HG02943 (cell line): ENCODE measurements around the gene PNO1.
A peak's percentile ranks its signal among the peaks of the same experiment; 100 is the strongest.
"Not testable (repeated sequence)": the region's sequence is repeated elsewhere in the genome, so short reads cannot be mapped to it uniquely, and the experiment has no call there.

ENCODE experiments used
- ATAC-seq: cut with Tn5 transposase; IDR thresholded peaks from one replicate; pipeline ENCODE4 v1.9.1; 2021; ENCODE audit warnings: mild to moderate bottlenecking, low read depth, moderate library complexity; ENCODE audit not compliant: unreplicated experiment

Gene PNO1

GRCh38 chr2:68157402-68158133 lies at the start of gene PNO1:
TSS of gene PNO1 (plus strand) at chr2:68157888. CDS start at chr2:68157935, 47 bp downstream.
- ATAC-seq = peak; percentile 91

DNA sequence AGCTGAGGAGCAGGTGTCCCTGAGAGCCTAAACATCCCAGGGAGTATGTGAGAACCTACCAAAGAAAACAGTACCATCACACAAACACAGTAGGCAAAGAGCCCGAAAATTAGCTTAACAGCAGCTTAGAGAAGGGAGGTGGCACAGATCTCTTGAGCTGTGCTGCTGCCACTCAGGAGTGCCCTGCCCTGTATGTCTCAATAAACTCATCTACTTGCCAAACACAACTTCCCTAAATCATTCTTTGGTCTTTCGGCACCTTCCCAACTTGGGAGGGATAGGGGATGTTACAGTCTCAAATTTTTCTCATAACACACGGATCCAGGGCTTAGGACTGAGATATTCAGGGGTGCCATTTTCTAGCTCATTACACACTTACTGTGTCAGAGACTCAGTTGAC lies 49.6 kb upstream of the PNO1 start:
- no peak for ATAC-seq

GRCh38 chr2:68110102-68110501 lies 47.6 kb upstream of the PNO1 start:
- no peak for ATAC-seq

GRCh38 chr2:68115965-68116364 lies 41.7 kb upstream of the PNO1 start:
- ATAC-seq = no peak

GRCh38 chr2:68117922-68118321 lies 39.8 kb upstream of the PNO1 start:
- not testable (repeated sequence) for ATAC-seq

GRCh38 chr2:68118816-68119215 lies 38.9 kb upstream of the PNO1 start:
- ATAC-seq = no peak

DNA sequence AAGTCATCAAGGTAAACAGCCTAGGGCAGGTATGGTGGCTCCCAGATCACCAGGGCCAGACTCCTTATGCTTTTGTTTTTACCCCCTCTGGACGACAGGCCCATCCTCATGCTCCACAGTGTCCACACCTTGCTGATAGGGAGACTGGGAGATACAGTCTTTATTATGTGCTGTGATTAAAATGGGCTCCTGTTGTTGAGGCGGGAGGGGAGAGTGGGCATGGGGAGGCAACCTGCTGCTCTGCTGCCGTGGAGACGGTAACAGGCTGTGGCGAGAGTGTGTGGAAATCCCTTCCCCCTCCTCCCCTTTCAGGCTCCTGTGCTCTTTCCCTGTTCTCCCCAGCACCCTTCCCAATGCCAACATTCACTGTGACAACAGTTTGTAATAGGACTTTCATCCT lies 38.2 kb upstream of the PNO1 start:
- ATAC-seq = no peak

GRCh38 chr2:68121873-68122679 lies 35.6 kb upstream of the PNO1 start:
- ATAC-seq = no peak

GRCh38 chr2:68122680-68122964 lies 35.1 kb upstream of the PNO1 start:
- ATAC-seq = no peak

GRCh38 chr2:68124321-68124720 lies 33.4 kb upstream of the PNO1 start:
- no peak for ATAC-seq

DNA sequence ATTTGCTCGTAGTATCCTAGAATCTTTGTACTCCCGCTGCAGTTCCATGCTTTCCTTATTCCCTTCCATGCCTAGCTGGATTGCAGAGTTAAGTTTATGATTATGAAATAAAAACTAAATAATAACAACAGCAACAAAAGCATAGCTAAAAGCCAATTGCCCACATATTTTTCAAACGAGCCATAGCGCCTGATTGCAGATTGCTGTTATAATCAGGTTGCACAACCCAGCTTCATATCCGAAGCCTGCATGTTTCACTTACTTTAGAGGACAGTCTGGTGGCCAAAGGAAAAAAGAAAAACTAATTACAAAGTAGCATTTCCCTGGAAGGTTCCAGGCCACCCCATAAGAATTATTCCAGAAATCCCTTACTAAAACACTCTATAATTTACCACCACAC lies 31.9 kb upstream of the PNO1 start:
- no peak for ATAC-seq

- no peak for ATAC-seq
These were observed 31.1 kb upstream of the PNO1 start for GRCh38 chr2:68126561-68126960.

GRCh38 chr2:68127358-68128242 lies 30.1 kb upstream of the PNO1 start:
- ATAC-seq = no peak

DNA sequence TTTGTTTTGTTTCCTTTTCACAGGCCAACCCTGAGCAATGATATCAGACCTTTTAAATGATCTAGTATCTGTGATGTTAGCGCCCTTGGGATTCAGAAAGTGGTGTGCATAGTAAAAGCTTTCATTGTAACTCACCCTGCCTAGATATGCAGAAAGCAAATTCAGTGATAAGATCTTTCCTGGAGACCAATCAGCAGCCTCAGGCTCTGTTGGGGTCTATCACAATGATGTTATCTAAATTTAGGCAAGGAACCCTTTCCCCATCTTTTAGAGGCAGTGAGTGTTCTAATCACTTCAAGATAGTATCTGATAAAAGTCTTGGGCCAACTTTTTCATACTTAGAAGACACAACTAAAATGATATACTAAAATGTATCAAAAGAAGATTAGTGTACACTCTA lies 23.6 kb upstream of the PNO1 start:
- ATAC-seq = no peak

GRCh38 chr2:68134554-68134953 lies 23.1 kb upstream of the PNO1 start:
- no peak for ATAC-seq

DNA sequence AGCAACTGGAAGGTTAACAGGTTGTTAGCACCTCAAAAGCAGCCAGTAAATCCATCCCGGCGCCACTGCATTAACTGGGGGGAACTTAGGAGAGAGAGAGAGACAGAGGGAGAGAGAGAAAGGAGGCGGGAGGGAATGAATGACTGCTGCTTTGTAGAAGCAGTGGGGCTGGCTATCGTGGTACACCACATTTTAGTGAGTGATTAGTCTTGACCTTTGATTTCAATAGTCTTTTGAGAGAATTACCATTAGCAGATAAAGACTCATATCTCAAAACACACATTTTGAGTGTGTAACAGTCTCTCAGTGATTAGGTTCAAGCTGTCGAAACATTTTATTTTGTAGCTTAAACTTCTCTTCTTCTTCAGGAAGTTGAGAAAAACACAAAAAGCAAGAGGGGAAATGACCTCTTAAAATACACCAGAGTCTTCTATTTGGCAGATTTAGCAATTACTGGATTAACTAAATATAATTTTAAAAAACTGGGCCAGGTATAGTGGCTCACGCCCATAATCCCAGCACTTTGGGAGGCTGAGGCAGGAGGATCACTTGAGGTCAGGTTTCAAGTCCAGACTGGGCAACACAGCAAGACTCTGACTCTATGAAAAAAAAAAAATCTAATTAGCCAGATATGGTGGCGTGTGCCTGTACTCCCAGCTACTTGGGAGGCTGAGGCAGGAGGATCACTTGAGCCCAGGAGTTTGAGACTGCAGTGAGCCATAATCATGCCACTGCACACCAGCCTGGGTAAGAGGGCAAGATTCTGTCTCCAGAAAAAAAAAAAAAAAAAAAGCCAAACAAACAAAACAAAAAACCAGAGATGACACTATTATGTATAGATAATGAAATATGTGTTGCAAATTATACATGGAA lies 22.0 kb upstream of the PNO1 start:
- ATAC-seq = no peak

GRCh38 chr2:68141875-68142274 lies 15.8 kb upstream of the PNO1 start:
- ATAC-seq = no peak

- ATAC-seq = no peak
These were observed 6.7 kb upstream of the PNO1 start for GRCh38 chr2:68151037-68151436.

DNA sequence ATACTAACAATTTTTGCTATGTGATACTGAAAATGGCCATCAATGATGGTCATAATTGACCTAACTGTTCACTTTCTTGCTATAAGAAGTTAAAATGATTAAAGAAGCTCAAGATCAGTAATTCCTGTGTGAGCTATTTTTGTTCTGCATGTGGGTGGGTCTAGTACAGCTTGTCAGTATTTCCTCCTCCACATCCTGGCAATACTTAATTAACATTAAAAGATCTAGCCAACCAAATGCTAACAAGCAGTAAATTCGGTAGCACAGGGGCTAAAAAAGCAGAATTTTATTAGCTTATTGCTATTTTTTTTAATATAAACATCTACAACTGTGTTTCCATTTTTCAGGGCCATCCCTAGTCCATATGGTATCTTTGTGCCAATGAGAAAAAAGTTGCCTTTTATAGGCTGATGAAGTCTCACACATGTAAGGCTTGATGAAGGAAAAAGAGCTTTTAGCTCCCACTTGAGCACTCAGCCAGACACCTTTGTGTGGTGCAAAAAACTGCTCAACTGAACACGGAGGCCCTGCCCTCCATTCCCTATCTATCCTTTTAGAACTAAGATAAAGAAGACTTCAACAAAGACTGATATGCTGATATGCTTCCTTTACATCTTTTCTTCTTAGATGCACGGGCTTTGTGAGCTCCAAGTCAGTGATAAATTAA lies 4.9 kb upstream of the PNO1 start:
- ATAC-seq = no peak

DNA sequence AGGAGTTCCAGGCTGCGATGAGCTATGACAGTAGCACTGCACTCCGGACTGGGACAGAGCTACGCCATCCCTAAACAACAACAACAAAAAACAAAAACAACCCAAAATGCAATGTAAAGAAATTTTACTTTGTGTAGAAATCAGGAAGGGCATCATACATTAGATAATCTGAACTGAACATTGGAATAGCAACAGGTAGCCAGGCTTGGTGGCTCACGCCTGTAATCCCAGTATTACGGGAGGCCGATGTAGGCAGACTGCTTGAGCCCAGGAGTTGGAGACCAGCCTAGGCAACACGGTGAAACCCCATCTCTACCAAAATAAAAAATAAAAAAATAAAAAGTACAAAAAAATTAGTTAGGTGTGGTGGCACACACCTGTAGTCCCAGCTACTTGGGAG lies 2.1 kb upstream of the PNO1 start:
- ATAC-seq = no peak
